Measurements from ENCODE around the gene AFG1L. TPM values are rescaled to one million over a fixed set of nuclear protein-coding genes. Genes with fewer than 3 reads are reported as not detected.

Gene AFG1L
- total and polyA plus RNA-seq, 4 donors = 2.7 to 2.8 (median 2.7) TPM

GRCh38 chr6:108523697-108524096, 228.8 kb downstream of the AFG1L start:
- H3K36me3 ChIP-seq (ENCODE audit: control insufficient read depth in 4 of 4, insufficient read depth in 3 of 4, low read depth in 1 of 4, low read length in 3 of 4) = peaks cover 0 to 4% (median 2%) of the 10 kb centered on the region in 4 donors
- H3K9me3 ChIP-seq (ENCODE audit: control insufficient read depth in 4 of 4, low read length in 3 of 4) = no peaks in the 10 kb centered on the region
- 91% methylated on average over 2 of the region's 2 CpGs for WGBS
- H3K4me1 ChIP-seq (ENCODE audit: control insufficient read depth in 4 of 4, insufficient read depth in 4 of 4, low read length in 3 of 4) = no peaks in the 10 kb centered on the region
- no peak overlapping the region for H3K9ac ChIP-seq (ENCODE audit: low read depth in 1 of 2, low read length in 2 of 2)
- H3K27me3 ChIP-seq (ENCODE audit: control insufficient read depth in 4 of 4, insufficient read depth in 4 of 4, low read length in 3 of 4) = no peaks in the 10 kb centered on the region
- DNase-seq (ENCODE audit: low spot score) = no peak
- no peak overlapping the region for H3K4me3 ChIP-seq (ENCODE audit: low read depth in 1 of 3, low read length in 3 of 3)
- TF ChIP-seq CTCF (IDR thresholded peaks at IDR 0.05; ENCODE audit: low read depth, low read length, missing input control) (no peak), NR2F2 (IDR thresholded peaks at IDR 0.05) (no peak), HNF4G (IDR thresholded peaks at IDR 0.05) (no peak), MAX (IDR thresholded peaks at IDR 0.05) (no peak), JUND (IDR thresholded peaks at IDR 0.05) (no peak), HNF4A (conservative IDR thresholded peaks at IDR 0.05) (no peak), ATF3 (IDR thresholded peaks at IDR 0.05) (no peak), TAF1 (conservative IDR thresholded peaks at IDR 0.05) (no peak), EGR1 (IDR thresholded peaks at IDR 0.05; ENCODE audit: low read depth in 2 of 2) (no peak), GABPA (IDR thresholded peaks at IDR 0.05 in 1 of 2, conservative IDR thresholded peaks at IDR 0.05 in 1 of 2) (no peak), SP1 (IDR thresholded peaks at IDR 0.05) (no peak), YY1 (IDR thresholded peaks at IDR 0.05) (no peak), RAD21 (IDR thresholded peaks at IDR 0.05) (no peak), REST (IDR thresholded peaks at IDR 0.05) (no peak), RXRA (IDR thresholded peaks at IDR 0.05) (no peak), FOXA2 (IDR thresholded peaks at IDR 0.05) (no peak), ZBTB33 (IDR thresholded peaks at IDR 0.05) (no peak), FOXA1 (IDR thresholded peaks at IDR 0.05) (no peak)
- no peak overlapping the region for H3K27ac ChIP-seq (ENCODE audit: low read depth in 1 of 2, low read length in 2 of 2)

Measured in liver (tissue), 9 donors.